HG03439 (cell line): ENCODE measurements around the gene PIM1.
"Not testable (repeated sequence)": the region's sequence is repeated elsewhere in the genome, so short reads cannot be mapped to it uniquely, and the experiment has no call there.

Experiments used
- ATAC-seq: cut with Tn5 transposase; IDR thresholded peaks from one replicate; pipeline ENCODE4 v1.9.1; 2021; ENCODE audit warnings: mild to moderate bottlenecking, moderate library complexity; ENCODE audit not compliant: unreplicated experiment

PIM1 gene

DNA sequence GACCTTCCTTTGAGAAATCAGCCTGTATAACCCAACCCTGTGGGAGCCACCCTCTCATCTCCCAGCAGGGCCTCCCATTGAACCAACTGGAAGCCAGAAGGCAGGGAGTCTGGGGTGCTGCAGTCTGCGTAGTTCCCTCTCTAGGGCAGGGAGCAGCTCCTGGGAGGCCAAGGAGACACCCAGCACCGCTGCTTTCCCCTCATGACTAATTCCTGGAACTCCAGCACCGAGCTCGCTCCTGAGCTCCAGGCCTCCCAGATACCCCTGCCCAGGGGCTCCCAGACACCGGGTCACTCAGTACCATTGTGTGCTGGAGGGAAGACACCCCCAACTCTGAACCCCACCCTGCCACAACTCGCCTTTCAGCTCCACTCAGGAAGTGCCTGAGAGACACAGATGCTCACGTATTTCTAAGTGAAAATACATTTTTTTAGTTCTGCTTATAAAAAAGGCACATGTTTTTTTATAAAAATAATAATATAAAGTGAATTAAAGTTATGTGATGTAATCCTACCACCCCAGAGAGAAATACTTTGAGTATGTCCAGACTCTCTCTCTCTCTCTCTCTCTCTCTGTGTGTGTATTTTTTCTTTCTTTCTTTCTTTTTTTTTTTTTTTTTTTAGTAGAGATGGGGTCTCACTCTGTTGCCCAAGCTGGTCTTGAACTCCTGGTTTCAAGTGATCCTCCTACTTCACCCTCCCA lies 17.5 kb downstream of the PIM1 start:
- no peak for ATAC-seq

DNA sequence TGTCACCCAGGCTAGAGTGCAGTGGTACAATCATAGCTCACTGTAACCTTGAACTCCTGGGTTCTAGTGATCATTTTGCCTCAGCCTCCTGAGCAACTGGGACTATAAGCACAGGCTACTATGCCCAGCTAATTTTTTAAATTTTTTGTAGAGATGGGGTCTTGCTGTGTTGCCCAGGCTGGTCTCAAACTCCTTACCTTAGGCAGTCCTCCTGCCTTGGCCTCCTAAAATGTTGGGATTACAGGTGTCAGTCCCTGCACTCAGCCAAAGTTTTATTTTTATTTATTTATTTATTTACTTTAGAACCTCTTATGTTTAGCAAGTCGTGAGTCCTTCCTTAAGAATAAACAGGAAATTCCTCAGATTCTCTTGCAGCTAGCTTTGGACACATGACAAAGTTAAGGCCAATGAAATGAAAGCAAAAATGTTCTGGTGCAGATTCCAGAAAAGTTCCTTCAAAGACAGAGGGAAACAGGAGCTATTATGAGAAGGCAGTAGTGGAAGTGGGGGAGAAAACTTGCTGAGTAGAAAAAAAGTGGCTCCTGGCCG lies 19.1 kb downstream of the PIM1 start:
- ATAC-seq: no peak

DNA sequence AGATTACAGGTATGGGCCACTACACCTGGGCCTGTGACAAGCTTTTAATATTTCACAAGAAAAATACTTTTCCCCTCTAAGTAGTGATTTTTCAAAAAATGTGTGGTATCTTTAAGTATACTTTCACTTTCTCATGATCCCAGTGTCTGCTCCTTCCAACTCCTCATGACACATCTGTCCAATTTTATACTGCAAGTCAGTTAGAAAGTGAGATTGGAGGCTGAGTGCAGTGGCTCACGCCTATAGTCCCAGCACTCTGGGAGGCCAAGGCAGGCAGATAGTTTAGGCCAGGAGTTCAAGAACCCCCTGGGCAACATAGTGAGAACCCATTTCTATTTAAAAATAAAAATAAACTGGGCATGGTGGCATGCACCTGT lies 20.2 kb downstream of the PIM1 start:
- ATAC-seq: no peak

DNA sequence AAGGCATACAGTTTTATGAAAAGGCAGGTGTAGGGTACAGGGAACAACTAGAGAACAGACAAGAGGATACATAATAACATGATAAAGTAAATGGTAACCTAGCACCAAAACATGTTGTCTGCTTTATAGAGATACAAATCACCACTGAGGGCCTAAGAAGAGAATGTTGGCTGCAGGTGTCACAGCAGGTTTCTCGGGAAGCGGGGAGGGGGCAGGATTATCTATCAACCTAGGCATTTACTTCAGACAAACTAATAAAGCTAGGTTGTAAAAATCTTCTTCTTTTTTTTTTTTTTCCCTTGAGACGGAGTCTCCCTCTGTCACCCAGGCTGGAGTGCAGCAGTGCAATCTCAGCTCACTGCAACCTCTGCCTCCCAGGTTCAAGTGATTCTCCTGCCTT lies 22.7 kb downstream of the PIM1 start:
- ATAC-seq: no peak

DNA sequence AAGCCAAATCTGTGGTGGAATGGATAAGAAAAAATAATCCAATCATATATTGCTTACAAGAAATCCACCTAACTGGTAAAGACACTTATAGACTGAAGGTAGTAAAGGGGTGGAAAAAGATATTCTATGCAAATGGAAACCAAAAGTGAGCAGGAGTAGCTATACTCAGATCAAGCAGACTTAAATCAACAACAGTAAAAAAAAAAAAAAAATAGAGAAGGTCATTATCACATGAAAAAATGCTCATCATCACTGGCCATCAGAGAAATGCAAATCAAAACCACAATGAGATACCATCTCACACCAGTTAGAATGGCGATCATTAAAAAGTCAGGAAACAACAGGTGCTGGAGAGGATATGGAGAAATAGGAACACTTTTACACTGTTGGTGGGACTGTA lies 24.9 kb downstream of the PIM1 start:
- not testable (repeated sequence) for ATAC-seq

DNA sequence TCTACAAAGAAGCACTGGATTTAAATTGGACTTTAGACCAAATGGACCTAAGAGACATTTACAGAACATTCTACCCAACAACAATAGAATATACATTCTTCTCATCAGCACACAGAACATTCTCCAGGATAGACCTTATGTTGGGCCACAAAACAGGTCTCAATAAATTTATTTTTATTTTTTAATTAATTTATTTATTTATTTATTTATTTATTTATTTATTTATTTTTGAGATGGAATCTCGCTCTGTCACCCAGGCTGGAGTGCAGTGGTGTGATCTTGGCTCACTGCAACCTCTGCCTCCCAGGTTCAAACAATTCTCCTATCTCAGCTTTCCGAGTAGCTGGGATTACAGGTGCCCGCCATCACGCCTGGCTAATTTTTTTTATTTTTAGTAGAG lies 26.5 kb downstream of the PIM1 start:
- ATAC-seq: not testable (repeated sequence)

DNA sequence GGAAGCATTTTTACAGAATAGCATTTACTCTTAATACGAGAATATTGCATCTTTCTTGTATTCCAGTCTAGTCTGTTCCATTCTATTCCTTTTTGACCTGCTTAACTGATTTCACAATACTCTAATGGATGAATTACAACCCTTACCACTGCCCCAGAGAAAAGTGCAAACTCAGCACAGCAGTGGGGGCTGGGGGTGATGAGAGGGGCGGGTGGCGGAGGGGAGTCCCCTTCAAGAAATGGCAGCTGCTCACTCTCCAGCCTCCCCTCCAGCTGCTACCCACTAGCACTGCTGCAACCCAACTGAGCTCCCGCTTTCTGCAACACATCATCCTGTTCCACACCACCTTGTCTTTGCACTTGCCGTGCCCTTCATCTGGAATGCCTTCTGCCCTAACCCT lies 30.1 kb downstream of the PIM1 start:
- ATAC-seq: no peak

DNA sequence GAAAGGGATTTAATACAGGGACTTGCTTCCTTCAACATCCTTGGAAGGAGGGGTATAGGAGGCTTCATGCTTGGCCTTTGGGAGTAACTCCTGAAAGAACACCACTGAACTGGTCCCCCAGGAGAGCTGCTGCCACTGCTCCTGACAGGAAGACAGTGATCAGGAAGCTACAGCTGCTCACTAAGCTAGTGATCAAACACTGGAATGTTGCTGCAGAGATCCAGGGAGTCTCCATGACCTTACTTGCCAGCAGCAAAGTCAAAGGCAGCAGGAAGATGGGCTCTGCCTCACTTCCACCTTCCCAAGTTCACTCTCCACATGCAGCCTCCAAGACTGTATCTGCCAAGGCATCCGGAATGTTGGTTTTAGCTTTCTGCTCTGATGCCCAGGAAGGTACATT lies 31.8 kb downstream of the PIM1 start:
- no peak for ATAC-seq

DNA sequence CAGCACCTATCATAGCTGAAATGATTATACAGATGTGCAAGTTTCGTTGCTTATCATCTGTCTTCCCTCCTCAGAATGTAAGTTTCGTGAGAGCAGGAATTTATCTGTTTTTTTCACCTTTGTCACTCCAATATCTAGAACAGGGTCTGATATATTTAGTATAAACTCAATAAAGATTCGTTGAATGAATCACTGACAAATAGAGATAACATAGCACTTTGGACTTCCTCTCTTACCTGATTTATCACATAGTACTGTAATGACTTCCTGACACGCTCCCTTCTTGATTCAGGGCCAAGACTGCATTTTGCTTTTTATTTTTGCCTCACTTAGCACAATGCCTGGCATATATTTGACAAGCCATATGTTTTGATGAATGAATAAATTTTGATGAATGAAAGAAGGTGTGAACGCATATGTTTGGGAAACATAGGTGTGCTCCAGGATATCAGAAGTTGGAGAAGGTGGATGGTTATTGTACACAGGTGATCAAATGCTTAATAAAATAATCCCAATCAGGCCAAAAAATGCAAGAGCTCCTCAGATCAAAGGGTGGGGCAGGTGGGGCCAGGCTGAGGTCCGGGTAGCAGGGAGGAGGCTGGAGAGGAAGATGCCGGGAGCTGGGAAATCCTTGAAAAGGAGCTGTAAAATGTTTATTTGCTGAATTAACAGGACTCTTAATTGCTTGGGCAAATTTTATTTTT lies 33.0 kb downstream of the PIM1 start:
- ATAC-seq: no peak

DNA sequence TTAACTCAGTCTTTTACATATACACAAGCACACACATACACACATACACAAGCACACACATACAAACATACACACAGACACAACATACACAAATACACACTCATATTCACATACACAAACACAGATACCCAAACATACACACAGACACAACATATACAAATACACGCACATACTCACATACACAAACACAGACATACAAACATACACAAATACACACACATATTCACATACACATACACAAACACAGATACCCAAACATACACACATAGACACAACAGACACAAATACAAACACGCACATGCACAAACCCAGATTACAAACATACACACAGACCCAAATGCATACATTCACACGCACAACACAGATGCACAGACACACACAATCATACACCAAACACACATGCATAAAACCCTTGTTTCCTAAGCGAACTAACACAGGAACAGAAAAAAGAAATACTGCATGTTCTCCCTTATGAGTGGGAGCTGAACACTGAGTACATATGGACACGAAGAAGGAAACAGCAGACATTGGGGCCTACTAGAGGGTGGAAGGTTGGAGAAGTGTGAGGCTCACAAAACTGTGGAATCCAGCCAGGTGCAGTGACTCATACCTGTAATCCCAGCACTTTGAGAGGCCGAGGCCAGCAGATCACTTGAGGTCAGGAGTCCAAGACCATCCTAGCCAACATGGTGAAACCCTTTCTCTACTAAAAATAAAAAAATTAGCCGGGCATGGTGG lies 34.2 kb downstream of the PIM1 start:
- ATAC-seq: no peak

DNA sequence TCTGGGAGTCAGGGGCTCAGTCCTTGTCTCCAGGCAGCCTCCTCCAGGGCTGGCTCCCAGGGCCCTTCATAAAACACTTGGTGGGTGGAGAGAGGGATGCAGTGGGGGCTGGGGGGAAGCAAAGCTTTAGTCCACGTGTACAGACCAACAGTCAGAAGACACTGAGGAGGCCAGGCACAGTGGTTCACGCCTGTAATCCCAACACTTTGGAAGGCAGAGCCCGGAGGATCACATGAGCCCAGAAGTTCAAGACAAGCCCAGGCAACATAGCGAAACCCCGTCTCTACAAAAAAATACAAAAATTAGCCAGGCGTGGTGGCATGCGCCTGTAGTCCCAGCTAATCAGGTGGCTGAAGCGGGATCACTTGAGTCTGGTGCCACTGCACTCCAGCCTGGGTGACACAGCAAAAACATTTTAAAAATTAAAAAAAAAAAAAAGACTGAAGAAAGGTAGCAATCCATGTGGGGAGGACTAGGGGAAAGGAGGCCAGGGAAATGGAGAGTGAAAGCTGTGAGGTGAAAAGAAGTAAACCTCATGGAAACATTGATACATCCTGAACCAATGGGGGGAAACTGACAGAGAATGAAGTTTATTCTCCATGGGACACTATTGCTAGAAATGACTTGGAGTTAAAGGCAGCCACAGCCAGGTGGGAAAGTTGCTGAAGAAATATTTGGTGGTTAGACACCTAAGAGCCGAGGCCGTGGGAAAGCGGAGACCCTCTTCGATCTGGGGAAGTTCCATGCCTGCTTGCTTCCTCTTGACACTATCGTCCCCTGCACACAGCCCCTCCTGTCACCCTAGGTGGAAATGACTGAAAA lies 35.4 kb downstream of the PIM1 start:
- ATAC-seq: no peak

DNA sequence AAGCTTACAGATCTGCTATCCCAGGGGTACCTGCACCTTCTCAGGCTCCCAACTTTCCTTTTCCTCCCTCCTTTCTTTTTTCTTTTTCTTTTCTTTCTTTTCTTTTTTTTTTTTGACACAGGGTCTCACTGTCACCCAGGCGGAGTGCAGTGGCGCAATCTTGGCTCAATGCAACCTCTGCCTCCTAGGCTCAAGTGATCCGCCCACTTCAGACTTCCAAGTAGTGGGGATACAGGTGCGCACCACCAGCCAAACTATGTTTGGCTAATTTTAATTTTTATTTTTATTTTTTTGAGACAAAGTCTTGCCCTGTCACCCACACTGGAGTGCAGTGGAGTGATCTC lies 36.0 kb downstream of the PIM1 start:
- no peak for ATAC-seq

DNA sequence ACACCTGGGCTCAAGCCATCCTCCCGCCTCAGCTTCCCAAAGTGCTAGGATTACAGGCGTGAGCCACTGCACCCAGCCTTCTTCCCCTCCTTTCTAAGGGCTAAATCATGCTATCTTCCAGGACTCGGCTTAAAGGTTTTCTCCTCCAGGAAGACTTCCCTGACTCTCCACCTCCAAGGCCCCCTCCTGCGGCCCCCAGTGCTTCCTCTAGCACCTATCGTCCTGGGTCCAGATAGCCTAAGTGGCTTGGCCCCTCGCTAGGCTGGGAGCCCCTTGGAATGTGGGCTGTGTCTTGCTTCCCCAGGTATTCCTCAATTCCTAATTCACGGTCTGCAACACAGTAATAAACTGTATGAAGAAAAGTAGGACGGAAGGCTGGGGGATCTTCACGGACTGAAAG lies 36.7 kb downstream of the PIM1 start:
- no peak for ATAC-seq

DNA sequence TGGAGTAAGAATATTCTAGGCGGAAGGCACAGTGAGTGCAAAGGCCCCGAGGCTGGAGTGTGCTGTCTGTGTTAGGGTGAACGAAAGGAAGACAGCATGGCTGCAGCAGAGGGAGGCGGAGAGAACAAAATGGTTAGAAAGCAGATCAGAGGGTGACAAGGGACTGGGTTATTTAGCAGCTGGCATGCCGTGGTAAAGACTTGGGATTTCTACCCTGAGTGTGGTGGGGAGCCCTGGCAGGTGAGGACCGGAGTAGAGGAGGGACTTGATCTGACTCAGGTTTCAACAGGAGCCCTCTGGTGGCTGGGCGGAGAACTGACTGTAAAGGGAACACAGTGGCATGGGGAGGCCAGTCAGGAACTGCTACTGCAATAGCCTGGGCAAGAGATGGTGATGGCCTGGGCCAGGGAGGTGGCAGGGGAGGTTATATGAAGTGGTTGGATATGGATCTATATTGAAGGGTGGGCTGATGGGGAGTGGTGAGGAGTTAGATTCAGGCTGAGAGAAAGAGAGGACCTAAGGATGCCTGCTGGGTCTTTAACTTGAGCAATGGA lies 38.0 kb downstream of the PIM1 start:
- peak; percentile 68 for ATAC-seq

DNA sequence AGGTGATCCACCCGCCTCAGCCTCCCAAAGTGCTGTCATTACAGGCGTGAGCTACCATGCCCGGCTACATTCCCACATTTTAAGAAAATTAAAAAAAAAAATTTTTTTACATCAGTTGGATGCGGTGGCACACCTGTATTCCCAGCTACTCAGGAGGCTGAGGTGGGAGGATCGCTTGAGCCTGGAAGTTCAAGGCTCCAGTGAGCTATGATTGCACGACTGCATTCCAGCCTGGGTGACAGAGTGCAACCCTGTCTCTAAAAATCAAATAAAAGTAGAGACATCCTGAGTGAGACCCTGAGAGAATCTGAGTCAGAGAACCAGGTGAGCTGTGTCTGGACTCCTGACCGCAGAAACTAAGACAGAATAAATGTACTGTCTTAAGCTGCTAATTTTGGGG lies 38.8 kb downstream of the PIM1 start:
- no peak for ATAC-seq

DNA sequence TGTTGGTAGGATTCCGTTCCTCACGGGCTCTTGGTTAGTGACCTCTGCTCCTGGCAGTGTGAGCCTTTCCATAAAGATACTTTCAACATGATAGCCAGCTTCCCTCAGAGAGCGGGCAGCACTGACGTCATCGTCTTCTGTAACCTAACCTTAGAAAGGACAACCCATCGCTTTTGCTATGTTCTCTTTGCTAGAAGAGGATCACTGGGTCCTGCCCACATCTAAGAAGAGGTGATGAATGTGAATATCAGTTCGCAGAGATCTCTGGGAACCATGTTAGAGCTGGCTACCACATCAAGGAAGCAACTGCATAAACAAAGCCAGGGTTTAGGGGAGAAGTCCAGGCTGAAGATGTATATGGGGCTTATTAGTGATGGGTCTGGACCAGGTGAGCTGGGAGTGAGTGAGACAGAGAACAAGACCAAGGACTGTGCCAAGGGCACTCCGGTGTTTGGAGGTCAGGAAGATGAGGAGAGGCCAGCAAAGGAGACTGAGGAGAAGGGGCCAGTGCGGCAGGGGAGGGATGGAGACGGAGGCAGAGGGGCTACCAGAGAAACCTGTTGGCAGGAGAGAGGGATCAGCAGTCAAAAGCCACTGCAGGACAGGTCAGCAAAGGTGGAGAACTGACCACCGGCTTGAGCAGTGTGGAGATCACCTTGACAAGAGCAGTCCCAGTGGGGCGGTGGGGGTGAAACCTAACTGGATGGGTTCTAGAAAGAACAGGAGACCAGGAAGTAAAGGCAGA lies 39.7 kb downstream of the PIM1 start:
- no peak for ATAC-seq

DNA sequence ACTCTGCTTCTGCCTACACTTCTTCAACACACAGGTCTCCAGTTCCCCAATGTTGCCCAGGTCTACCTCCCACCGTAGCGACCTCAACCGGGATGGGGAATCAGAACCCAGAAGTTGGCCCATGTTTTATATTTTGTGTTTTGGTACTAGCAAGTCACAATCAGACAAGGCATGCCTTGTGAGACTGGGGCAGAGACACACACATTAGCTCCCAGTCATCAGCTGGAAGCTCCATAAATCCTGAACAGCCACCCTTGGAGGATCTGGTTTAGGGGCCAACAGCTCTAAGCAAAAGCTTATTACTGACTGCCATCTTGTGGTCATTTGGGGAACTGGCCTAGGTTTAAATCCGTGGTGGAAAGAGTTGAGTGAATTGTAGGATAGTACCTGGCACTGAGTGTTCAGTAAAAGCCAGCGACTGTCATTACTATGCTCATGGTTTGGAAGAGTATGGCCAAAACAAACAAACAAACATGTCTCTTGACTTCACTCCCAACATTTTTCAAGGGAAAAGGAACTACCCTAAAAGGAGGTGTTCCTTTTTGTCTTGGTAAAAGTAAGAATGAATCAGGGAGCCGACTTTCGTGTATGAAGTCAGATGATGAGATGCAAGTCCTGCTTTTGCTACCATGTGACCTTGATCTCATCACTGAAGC lies 40.5 kb downstream of the PIM1 start:
- ATAC-seq: no peak

DNA sequence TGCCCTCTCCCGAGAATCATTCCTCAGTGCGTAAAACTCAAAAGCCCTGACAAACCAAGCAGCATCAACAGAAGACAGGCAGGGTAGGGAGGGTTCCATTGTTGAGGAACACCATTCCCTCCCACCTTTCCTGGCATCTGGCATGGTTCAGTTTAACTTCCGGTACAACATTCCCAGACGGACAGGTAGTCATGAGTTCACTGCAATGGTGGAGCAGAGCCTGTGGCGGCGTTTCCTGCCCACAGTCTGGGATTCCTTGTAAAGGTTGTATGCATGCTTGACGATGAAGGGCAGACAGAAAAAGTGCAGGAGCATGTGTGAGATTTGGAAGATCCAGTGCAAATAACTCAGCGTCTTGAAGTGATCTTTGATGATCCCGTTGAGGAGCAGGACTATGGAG lies 42.3 kb downstream of the PIM1 start:
- ATAC-seq: no peak

DNA sequence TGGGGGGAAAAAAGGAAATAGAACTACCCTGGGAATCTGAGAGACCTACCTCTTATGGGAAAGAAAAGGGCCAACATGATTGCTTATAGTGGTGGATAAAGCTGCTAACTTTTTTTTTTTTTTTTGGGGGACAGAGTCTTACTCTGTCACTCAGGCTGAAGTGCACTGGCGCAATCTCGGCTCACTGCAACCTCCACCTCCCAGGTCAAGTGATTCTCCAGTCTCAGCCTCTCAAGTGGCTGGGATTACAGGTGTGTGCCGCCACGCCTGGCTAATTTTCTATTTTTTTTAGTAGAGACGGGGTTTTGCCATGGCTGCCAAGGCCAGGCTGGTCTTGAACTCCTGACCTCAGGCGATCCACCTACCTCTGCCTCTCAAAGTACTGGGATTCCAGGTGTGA lies 48.1 kb downstream of the PIM1 start:
- no peak for ATAC-seq

DNA sequence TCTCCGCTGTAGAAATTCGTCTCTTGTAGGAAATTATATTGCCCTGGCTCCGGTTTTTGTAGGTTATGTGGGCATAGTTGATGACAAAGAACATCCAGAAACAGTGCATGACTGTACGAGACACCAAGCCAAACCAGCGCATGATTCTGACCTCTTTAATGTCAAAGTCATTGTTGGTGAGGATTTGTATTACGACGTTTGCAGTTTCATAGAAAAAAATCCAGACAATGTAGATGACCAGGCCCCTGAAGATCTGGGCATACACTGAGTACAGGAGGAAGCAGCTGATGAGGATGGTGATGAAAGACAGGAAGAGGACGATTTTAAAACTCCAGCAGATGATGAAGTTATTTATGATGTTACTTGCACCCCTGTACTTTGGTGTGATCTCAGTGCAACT lies 48.6 kb downstream of the PIM1 start:
- no peak for ATAC-seq
